Prostate gland (tissue), 2 donors: ENCODE measurements around the gene TLDC2.

Experiments used
- POLR2A ChIP-seq: fragments of 450-650 bp; IDR thresholded peaks from one replicate; pipeline ENCODE4 v1.6.1; 2016; ENCODE audit warnings: antibody characterized with exemption, mild to moderate bottlenecking
- TF ChIP-seq, protein P1 (sequence below), 4 experiments: fragments of 200-600 bp in 2 of 4; fragments of 450-650 bp in 2 of 4; sonication (generic) in 2 of 4; IDR thresholded peaks; 1 replicate in 3 of 4; 2 replicates in 1 of 4; pipeline ENCODE4 v1.5.1; 2016 to 2019; ENCODE audit warnings: antibody characterized with exemption in 4 of 4, mild to moderate bottlenecking in 2 of 4, moderate library complexity in 2 of 4

DNA sequence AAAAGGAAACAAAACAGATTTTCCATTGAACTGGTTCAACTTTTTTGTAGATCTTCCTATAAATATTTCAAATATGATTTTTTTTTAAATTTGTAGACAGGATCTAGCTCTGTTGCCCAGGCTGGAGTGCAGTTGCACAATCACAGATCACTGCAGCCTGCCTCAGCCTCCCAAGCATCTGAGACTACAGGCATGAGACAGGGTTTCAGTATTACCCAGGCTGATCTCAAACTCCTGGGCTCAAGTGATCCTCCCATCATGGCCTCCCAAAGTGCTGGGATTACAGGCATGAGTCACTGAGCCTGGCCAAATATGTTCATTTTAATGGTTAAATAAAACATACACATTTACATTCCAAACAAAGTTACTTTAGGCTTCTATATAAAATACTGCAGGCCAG is 42.0 kb downstream of the TLDC2 start:
- TF ChIP-seq, protein P1, sequence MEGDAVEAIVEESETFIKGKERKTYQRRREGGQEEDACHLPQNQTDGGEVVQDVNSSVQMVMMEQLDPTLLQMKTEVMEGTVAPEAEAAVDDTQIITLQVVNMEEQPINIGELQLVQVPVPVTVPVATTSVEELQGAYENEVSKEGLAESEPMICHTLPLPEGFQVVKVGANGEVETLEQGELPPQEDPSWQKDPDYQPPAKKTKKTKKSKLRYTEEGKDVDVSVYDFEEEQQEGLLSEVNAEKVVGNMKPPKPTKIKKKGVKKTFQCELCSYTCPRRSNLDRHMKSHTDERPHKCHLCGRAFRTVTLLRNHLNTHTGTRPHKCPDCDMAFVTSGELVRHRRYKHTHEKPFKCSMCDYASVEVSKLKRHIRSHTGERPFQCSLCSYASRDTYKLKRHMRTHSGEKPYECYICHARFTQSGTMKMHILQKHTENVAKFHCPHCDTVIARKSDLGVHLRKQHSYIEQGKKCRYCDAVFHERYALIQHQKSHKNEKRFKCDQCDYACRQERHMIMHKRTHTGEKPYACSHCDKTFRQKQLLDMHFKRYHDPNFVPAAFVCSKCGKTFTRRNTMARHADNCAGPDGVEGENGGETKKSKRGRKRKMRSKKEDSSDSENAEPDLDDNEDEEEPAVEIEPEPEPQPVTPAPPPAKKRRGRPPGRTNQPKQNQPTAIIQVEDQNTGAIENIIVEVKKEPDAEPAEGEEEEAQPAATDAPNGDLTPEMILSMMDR (IDR thresholded peaks at IDR 0.05), result no peak
- TF ChIP-seq POLR2A, result no peak
